Mammary epithelial cell (primary cell): ENCODE data around the gene SRPK2.

Source experiments
- EZH2 ChIP-seq: IDR thresholded peaks from 2 replicates; pipeline ENCODE4 v1.6.1; 2012; ENCODE audit warnings: low read length, inconsistent platforms, borderline replicate concordance
- TF ChIP-seq, protein P1 (sequence below), 2 donors: IDR thresholded peaks in 1 of 2; conservative IDR thresholded peaks in 1 of 2; 2 replicates each; pipeline ENCODE4 v1.5.1; 2011 to 2012; ENCODE audit warnings: inconsistent platforms in 2 of 2, low read length in 2 of 2, mild to moderate bottlenecking in 2 of 2, control low read depth in 1 of 2, low read depth in 1 of 2; ENCODE audit not compliant: insufficient read depth in 1 of 2; ENCODE audit errors: extremely low read depth in 1 of 2

GRCh38 chr7:105204520-105204919, 184.2 kb downstream of the SRPK2 start:
- TF ChIP-seq, protein P1, sequence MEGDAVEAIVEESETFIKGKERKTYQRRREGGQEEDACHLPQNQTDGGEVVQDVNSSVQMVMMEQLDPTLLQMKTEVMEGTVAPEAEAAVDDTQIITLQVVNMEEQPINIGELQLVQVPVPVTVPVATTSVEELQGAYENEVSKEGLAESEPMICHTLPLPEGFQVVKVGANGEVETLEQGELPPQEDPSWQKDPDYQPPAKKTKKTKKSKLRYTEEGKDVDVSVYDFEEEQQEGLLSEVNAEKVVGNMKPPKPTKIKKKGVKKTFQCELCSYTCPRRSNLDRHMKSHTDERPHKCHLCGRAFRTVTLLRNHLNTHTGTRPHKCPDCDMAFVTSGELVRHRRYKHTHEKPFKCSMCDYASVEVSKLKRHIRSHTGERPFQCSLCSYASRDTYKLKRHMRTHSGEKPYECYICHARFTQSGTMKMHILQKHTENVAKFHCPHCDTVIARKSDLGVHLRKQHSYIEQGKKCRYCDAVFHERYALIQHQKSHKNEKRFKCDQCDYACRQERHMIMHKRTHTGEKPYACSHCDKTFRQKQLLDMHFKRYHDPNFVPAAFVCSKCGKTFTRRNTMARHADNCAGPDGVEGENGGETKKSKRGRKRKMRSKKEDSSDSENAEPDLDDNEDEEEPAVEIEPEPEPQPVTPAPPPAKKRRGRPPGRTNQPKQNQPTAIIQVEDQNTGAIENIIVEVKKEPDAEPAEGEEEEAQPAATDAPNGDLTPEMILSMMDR (conservative IDR thresholded peaks at IDR 0.05 in 1 of 2, IDR thresholded peaks at IDR 0.05 in 1 of 2; ENCODE audit: extremely low read depth in 1 of 2, insufficient read depth in 1 of 2, low read depth in 1 of 2, low read length in 2 of 2): no peak
- TF ChIP-seq EZH2: no peak
